Upper lobe of left lung (tissue), 6 donors: ENCODE data around the gene FKRP. TPM values are rescaled to one million over a fixed set of nuclear protein-coding genes. Genes with fewer than 3 reads are reported as not detected.

Experiments
- ATAC-seq, 2 donors: fragments of 200-7000 bp; cut with Tn5 transposase; one replicate each; pipeline ENCODE4 v1.9.1; 2022; ENCODE audit warnings: mild to moderate bottlenecking in 2 of 2, moderate library complexity in 2 of 2; ENCODE audit not compliant: low FRiP score in 2 of 2
- DNase-seq, 2 donors: peaks; one replicate each; pipeline ENCODE4 v3.0.0-alpha.2; 2019 to 2020
- H3K27ac ChIP-seq, 4 donors: fragments of 200-600 bp; sonication (generic); one replicate each; pipeline ENCODE4 v1.5.1; 2016 to 2019
- H3K27me3 ChIP-seq, 4 donors: fragments of 200-600 bp; sonication (generic); one replicate each; pipeline ENCODE4 v1.5.1; 2017 to 2019
- H3K36me3 ChIP-seq, 4 donors: fragments of 200-600 bp; sonication (generic); one replicate each; pipeline ENCODE4 v1.5.1; 2016 to 2019
- H3K4me1 ChIP-seq, 4 donors: fragments of 200-600 bp; sonication (generic); one replicate each; pipeline ENCODE4 v1.5.1; 2018 to 2019
- H3K4me3 ChIP-seq, 4 donors: fragments of 200-600 bp; sonication (generic); one replicate each; pipeline ENCODE4 v1.5.1; 2017 to 2019; ENCODE audit warnings: mild to moderate bottlenecking in 2 of 4, moderate library complexity in 1 of 4
- H3K9me3 ChIP-seq, 4 donors: fragments of 200-600 bp; sonication (generic); one replicate each; pipeline ENCODE4 v1.5.1; 2018 to 2019
- EP300 ChIP-seq, 4 donors: sonication (generic); formaldehyde crosslinking; IDR thresholded peaks; one replicate each; pipeline ENCODE4 v1.5.1; 2017; ENCODE audit warnings: antibody characterized with exemption in 4 of 4, control low read depth in 2 of 4
- POLR2A ChIP-seq, 4 donors: fragments of 450-650 bp; IDR thresholded peaks; one replicate each; pipeline ENCODE4 v1.5.1; 2016 to 2017; ENCODE audit warnings: antibody characterized with exemption in 4 of 4, mild to moderate bottlenecking in 2 of 4
- POLR2AphosphoS5 ChIP-seq, 2 donors: sonication (generic); formaldehyde crosslinking; IDR thresholded peaks; one replicate each; pipeline ENCODE4 v1.5.1; 2017; ENCODE audit warnings: antibody characterized with exemption in 2 of 2
- WGBS, 2 donors: methylation state at CpG; one replicate each; pipeline ENCODE4 v1.1.5; 2017 to 2018; 5-methylcytosine and 5-hydroxymethylcytosine counted together
- total RNA-seq, 6 donors: library from RNA; depleted of rRNA in 4 of 6; stranded (reverse); fragments of >200 nt in 4 of 6; gene quantifications; one replicate each; pipeline versions ENCODE4 v1.1.0 to v1.2.1, GENCODE V29; 2016 to 2021
- TF ChIP-seq, protein P1 (sequence below), 6 experiments: fragments of 450-650 bp in 4 of 6; fragments of 200-600 bp in 2 of 6; sonication (generic) in 2 of 6; IDR thresholded peaks; one replicate each; pipeline ENCODE4 v1.5.1; 2016 to 2019; ENCODE audit warnings: antibody characterized with exemption in 6 of 6
- donor health status: DM: no; HTN: no; CAD: no; lungs with moderate emphysema.
- donor health status: DM: no; HTN: yes; CAD: no; lungs with severe emphysema.

FKRP gene
- total RNA-seq, 6 donors from 2014 or later: 16.6 to 26.2 (median 19.3) TPM

- no peaks in the 10 kb centered on the region for H3K27me3 ChIP-seq
- no peaks in the 10 kb centered on the region for H3K9me3 ChIP-seq
- H3K4me3 ChIP-seq: peak within 1 kb of the TSS; percentile 31 to 74 (median 64)
- peaks cover 0 to 30% (median 26%) of the 10 kb centered on the region in 4 donors for H3K36me3 ChIP-seq
- peaks cover 40 to 62% (median 44%) of the 10 kb centered on the region in 4 donors for H3K4me1 ChIP-seq
- peak; percentile 91 to 100 for DNase-seq
- TF ChIP-seq EP300 (IDR thresholded peaks at IDR 0.05) (no peak), POLR2AphosphoS5 (IDR thresholded peaks at IDR 0.05) (peak; percentile 35 to 74), POLR2A (IDR thresholded peaks at IDR 0.05) (peak in 2 of 4 donors; percentile 13 to 47)
- TF ChIP-seq, protein P1, sequence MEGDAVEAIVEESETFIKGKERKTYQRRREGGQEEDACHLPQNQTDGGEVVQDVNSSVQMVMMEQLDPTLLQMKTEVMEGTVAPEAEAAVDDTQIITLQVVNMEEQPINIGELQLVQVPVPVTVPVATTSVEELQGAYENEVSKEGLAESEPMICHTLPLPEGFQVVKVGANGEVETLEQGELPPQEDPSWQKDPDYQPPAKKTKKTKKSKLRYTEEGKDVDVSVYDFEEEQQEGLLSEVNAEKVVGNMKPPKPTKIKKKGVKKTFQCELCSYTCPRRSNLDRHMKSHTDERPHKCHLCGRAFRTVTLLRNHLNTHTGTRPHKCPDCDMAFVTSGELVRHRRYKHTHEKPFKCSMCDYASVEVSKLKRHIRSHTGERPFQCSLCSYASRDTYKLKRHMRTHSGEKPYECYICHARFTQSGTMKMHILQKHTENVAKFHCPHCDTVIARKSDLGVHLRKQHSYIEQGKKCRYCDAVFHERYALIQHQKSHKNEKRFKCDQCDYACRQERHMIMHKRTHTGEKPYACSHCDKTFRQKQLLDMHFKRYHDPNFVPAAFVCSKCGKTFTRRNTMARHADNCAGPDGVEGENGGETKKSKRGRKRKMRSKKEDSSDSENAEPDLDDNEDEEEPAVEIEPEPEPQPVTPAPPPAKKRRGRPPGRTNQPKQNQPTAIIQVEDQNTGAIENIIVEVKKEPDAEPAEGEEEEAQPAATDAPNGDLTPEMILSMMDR (IDR thresholded peaks at IDR 0.05): no peak
- peak within 1 kb of the TSS; percentile 81 to 95 (median 92) for H3K27ac ChIP-seq
- ATAC-seq: peak; percentile 88 to 94
- 0 to 1% methylated on average over 16 to 28 of the region's 52 CpGs for WGBS, 2 donors
Observed at GRCh38 chr19:46717034-46717715, 28.7 kb upstream of the FKRP start, which contains the start of gene PRKD2. PRKD2 (minus strand) TSS chr19:46717114; CDS start chr19:46716370, 744 bp downstream.

- WGBS, 2 donors: 22 to 23% methylated on average over 6 to 8 of the region's 9 CpGs
- no peak for DNase-seq
- peaks cover 37 to 63% (median 42%) of the 10 kb centered on the region in 4 donors for H3K4me1 ChIP-seq
- H3K27ac ChIP-seq: peak overlapping the region; percentile 81 to 95 (median 92)
- H3K4me3 ChIP-seq: peak overlapping the region; percentile 31 to 74 (median 64)
- TF ChIP-seq, protein P1 (IDR thresholded peaks at IDR 0.05): no peak
- TF ChIP-seq POLR2AphosphoS5 (IDR thresholded peaks at IDR 0.05) (no peak), EP300 (IDR thresholded peaks at IDR 0.05) (no peak), POLR2A (IDR thresholded peaks at IDR 0.05) (no peak)
- no peaks in the 10 kb centered on the region for H3K9me3 ChIP-seq
- no peak for ATAC-seq
- H3K27me3 ChIP-seq: no peaks in the 10 kb centered on the region
- peaks cover 5 to 36% (median 32%) of the 10 kb centered on the region in 4 donors for H3K36me3 ChIP-seq
Observed at GRCh38 chr19:46717716-46718143, 28.1 kb upstream of the FKRP start.

DNA sequence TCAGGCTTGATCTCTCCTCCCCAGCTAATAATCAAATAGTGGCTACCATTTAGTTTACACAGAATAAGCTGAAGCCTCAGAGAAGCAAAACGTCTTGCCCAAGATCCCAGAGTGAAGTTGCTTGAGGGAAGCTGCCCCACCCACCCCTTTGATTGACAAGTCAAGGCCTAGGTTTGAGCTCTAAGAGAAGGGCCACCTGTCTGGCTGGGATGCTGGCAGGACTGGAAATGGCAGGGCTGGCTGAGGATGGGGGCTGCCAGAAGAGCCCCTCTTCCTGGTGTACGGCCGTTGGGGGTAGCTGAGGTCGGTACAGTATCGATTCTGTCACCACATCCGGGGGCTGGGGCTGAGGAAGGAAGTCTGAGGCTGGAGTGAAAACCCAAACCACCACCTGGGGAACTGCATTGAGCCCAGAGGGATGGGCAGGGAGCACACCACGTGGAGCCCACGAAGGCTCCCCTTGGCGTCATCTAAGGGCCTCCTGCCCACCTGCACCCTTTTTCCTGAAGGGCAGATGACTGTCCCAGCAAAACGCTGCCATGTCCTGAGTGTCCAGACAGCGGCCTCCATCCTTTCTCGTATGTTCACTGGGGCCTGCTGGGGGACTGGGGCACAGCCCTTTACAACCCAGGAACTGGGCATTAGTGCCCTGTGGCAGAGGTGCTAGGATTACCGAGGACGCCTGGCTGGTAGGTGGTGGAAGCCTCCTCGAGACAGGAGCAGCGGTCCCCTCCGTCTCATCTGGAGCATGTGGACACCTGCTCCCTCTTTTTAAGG is 27.5 kb upstream of the FKRP start:
- TF ChIP-seq POLR2AphosphoS5 (IDR thresholded peaks at IDR 0.05): peak in 1 of 2 donors; percentile 19
- TF ChIP-seq EP300 (IDR thresholded peaks at IDR 0.05): no peak
- Histone ChIP-seq H3K27me3 (no peaks in the 10 kb centered on the region), H3K36me3 (peaks cover 10 to 42% (median 38%) of the 10 kb centered on the region in 4 donors), H3K27ac (peak overlapping the region; percentile 81 to 95 (median 92)), H3K4me3 (peak overlapping the region in 3 of 4 donors; percentile 64 to 74 (median 64)), H3K9me3 (no peaks in the 10 kb centered on the region), H3K4me1 (peaks cover 33 to 63% (median 40%) of the 10 kb centered on the region in 4 donors)
- DNase-seq (peak in 1 of 2 donors; percentile 71), ATAC-seq (no peak)
- WGBS, 2 donors: 36 to 40% methylated on average over 15 to 17 of the region's 17 CpGs

DNA sequence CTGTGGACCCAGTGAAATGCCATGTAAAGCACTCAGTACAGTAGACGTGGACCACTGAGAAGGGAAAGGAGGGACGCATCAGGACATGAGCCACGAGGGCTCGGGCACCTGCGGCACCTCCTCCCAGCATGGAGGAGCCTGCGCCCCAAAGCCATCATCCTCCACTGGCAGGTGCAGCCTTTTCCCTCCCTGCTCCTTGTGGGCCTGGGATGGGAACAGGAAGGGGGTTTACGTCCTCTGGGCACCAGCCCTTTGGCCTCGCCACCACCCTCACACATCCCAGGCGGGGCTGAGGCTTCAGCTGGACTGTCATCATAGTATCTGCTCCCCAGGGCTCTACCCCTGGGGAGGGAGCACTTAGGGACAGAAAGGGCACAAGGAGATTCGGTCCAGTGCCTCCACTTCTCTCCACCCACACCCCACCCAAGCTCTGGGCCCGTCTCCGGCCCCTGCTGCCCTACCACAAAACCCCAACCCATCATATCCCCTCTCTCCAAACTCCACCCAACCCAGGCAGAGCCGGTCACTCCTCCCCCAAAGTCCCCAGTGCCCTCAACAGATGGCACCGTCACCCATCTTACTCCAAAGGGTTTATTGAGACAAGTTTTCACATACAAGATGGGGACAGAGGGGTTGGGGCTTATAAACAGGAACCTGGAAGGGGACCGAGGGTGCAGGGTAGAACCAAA is 26.8 kb upstream of the FKRP start:
- ATAC-seq: no peak
- Histone ChIP-seq H3K4me1 (peaks cover 31 to 60% (median 34%) of the 10 kb centered on the region in 4 donors), H3K36me3 (peaks cover 15 to 49% (median 43%) of the 10 kb centered on the region in 4 donors), H3K9me3 (no peaks in the 10 kb centered on the region), H3K4me3 (no peak overlapping the region), H3K27ac (peak overlapping the region in 3 of 4 donors; percentile 17 to 95 (median 91)), H3K27me3 (no peaks in the 10 kb centered on the region)
- TF ChIP-seq POLR2AphosphoS5 (IDR thresholded peaks at IDR 0.05) (no peak), EP300 (IDR thresholded peaks at IDR 0.05) (no peak), POLR2A (IDR thresholded peaks at IDR 0.05) (no peak)
- TF ChIP-seq, protein P1 (IDR thresholded peaks at IDR 0.05): no peak
- DNase-seq: no peak
- WGBS, 2 donors: 74 to 84% methylated on average over 15 of the region's 15 CpGs
